ENCODE data around the gene NTM. TPM values are rescaled to one million over a fixed set of nuclear protein-coding genes. Genes with fewer than 3 reads are reported as not detected.

The NTM gene
- total and polyA plus RNA-seq, 2 donors = 3.8 to 27.8 TPM

DNA sequence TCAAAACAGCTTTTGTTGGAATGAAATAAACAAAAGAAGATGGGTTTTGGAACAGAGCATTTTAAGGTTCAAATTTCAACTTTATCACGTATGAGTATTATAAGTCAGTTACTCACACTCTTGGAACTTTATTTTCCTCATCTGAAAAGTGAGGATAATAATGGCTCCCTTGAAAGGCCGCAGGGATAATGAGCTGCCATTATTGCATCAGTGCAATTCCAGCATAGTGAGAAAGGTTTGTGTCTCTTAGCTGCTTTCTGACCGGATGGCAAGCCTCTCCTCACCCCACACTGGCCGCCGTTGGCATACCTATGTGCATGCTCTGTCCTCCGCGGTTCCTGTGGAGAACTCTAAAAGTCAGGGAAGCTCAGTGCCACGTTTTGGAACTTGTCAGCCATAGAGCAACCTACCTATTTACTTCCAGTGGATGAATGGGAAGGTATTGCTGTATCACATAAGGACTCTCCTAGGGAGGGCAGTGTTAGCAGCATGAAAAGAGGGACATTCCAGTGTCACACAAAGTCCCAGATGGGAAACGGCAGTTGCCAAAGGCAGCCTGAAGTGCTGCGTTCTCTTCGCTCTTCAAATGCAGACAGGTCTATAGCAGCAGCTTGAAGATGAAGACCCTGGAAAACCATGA lies 368.9 kb downstream of the NTM start:
- Histone ChIP-seq H3K36me3 (ENCODE audit: insufficient read depth) (no peaks in the 10 kb centered on the region), H3K4me3 (ENCODE audit: low read depth, low read length) (no peak overlapping the region), H3K27ac (ENCODE audit: low read depth) (no peak overlapping the region), H3K4me1 (ENCODE audit: insufficient read depth) (no peaks in the 10 kb centered on the region)
- no peak for DNase-seq (ENCODE audit: extremely low spot score)
- WGBS = 75% methylated on average over 11 of the region's 11 CpGs

DNA sequence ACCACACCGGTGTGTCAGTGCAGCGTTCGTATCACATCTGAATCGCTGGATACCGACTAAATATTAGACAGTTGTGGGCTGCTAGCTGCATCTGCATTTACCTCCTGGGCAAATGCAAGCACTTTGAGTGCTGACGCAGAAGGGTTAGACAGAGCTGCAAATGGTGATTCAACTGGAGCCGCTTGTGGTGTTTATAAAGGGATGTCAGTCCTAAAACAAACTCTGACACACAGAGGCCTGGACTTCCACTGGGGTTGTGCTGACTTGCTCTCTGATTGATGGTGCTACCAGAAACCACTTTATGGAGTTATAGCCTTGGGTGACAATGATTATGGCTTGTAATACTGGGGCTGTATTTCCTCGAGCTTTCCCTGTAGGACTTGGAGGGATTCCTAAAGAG lies 374.4 kb downstream of the NTM start:
- Histone ChIP-seq H3K27ac (ENCODE audit: low read depth) (no peak overlapping the region), H3K4me1 (ENCODE audit: insufficient read depth) (no peaks in the 10 kb centered on the region), H3K4me3 (ENCODE audit: low read depth, low read length) (no peak overlapping the region), H3K36me3 (ENCODE audit: insufficient read depth) (no peaks in the 10 kb centered on the region)
- 64% methylated on average over 8 of the region's 8 CpGs for WGBS
- DNase-seq (ENCODE audit: extremely low spot score) = no peak

DNA sequence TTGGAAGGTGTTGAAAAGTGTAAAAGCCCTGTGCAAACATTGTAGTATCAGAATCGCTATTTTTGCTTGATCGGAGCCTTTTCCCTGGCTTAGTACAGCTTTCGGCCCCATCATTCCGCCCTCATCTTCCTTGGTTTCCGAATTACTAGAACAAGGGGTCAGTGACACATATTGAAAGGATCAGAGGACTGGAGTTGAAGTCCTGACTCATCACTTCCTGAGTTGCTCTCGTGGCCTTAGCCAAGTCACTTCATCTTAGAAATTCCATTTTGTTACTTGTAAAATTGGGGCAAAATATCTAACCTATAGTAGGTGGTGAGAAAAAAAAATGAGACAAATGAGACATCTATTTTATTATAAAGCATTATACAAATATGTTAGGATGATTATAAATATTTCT lies 375.0 kb downstream of the NTM start:
- 73% methylated on average over 6 of the region's 6 CpGs for WGBS
- Histone ChIP-seq H3K4me1 (ENCODE audit: insufficient read depth) (no peaks in the 10 kb centered on the region), H3K27ac (ENCODE audit: low read depth) (no peak overlapping the region), H3K36me3 (ENCODE audit: insufficient read depth) (no peaks in the 10 kb centered on the region), H3K4me3 (ENCODE audit: low read depth, low read length) (no peak overlapping the region)
- DNase-seq (ENCODE audit: extremely low spot score) = no peak

DNA sequence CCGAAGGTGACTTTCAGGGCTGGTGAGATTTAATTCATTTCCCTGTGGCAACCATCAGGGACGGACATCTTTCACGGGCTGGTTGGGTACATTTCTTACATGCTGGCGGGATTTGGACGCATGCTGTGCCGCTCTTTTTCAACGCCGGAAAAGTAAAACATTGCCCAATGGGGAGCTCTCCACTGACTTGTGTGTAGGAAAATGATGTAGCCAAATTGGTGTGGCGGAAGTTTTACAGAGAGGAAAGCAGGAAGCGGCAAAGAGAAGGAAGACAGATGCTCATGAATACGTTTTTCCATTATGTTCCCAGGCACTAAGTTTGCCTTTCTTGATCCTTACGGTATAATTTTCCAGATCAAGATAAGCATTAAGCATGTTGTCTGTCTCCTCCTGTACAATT lies 375.8 kb downstream of the NTM start:
- DNase-seq (ENCODE audit: extremely low spot score) = no peak
- WGBS = 81% methylated on average over 12 of the region's 12 CpGs
- no peak overlapping the region for H3K4me3 ChIP-seq (ENCODE audit: low read depth, low read length)
- H3K27ac ChIP-seq (ENCODE audit: low read depth) = no peak overlapping the region
- H3K4me1 ChIP-seq (ENCODE audit: insufficient read depth) = no peaks in the 10 kb centered on the region
- no peaks in the 10 kb centered on the region for H3K36me3 ChIP-seq (ENCODE audit: insufficient read depth)

DNA sequence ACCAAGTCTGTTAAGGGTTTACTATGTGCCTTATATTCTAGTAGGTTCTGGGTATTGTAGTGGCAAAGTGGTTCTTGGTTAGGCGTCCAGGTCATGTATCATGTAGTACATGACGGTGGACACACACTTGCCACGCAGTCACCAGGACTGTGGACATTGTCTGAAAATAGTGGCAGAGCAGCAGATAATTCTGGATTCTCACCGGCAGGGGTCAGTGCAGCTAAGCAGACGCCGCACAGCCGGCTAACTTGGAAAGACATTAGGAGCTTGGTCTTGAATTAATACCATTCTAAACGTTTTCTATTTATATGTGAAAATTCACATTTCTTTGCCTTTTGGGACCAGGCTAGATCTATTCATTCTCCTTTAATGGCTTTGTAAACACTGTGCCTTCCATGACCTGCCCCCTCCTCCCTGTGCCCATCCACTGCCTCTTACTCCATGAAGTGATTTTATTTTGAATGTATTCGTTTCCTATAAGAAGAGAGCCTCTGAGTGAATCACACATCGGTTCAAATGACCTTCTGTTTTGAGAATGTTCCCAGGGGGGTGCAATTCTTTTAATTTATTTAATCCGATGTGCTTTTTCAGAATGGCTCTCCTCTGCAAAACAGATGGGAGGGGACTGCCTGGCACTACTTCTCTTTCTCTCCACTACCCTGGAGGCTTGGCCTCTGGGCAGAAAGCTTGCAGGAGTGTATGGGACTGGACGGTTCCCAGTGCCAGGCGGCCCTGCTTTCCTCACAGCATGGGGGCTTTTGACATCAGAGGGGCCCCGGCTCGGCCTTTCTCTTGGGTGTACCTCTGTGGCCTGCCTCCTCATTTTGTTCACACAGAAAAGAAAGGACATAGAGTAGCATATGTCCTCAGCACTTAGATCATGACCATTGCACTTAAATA lies 378.0 kb downstream of the NTM start:
- H3K36me3 ChIP-seq (ENCODE audit: insufficient read depth) = no peaks in the 10 kb centered on the region

DNA sequence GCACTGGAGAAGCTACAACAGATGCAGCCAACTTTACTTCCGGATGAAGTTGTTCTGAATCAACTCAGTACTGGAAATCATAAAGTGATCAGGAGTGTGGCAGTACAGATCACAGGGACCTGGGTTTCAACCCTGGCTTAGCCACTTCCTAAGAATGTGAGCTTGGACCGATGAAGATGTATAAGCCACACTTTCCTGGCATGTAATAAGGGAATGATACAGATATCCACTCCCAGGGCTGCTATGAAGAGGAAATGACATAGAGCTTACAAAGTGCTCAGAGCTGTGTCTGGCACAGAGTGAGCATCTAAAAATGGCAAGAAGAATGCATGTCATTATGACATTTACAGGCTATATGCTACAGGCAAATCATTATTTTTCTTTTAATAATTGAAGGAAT lies 378.7 kb downstream of the NTM start:
- DNase-seq (ENCODE audit: extremely low spot score) = no peak
- no peak overlapping the region for H3K4me3 ChIP-seq (ENCODE audit: low read depth, low read length)
- no peaks in the 10 kb centered on the region for H3K4me1 ChIP-seq (ENCODE audit: insufficient read depth)
- H3K36me3 ChIP-seq (ENCODE audit: insufficient read depth) = no peaks in the 10 kb centered on the region
- H3K27ac ChIP-seq (ENCODE audit: low read depth) = no peak overlapping the region
- 63% methylated on average over 2 of the region's 2 CpGs for WGBS

More for the DNA sequence above, 378.0 kb downstream of the NTM start:
- no peak overlapping the region for H3K27ac ChIP-seq (ENCODE audit: low read depth)
- no peak overlapping the region for H3K4me3 ChIP-seq (ENCODE audit: low read depth, low read length)
- H3K4me1 ChIP-seq (ENCODE audit: insufficient read depth) = no peaks in the 10 kb centered on the region
- 29% methylated on average over 15 of the region's 15 CpGs for WGBS
- peak; percentile 25 for DNase-seq (ENCODE audit: extremely low spot score)

DNA sequence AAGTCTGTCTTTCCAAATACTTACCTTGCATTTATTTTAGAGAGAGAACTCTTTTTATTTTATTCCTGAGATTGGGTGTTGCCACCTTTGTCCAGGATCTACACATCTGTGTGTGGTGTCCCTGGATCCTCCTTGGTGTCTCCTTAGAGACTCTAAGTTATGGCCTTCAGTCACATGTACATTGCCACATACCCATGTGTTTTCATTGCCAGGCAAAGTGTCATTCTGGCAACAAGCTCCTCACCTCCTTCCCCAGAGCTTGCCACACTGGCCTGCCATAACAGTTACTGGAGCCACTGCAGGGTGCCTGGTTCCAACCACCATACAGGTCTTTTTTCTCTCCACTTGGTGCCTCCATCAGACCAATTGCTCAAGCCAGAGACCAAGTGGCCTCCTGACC lies 379.7 kb downstream of the NTM start:
- no peaks in the 10 kb centered on the region for H3K4me1 ChIP-seq (ENCODE audit: insufficient read depth)
- H3K36me3 ChIP-seq (ENCODE audit: insufficient read depth) = no peaks in the 10 kb centered on the region
- DNase-seq (ENCODE audit: extremely low spot score) = no peak
- H3K27ac ChIP-seq (ENCODE audit: low read depth) = no peak overlapping the region
- no peak overlapping the region for H3K4me3 ChIP-seq (ENCODE audit: low read depth, low read length)

DNA sequence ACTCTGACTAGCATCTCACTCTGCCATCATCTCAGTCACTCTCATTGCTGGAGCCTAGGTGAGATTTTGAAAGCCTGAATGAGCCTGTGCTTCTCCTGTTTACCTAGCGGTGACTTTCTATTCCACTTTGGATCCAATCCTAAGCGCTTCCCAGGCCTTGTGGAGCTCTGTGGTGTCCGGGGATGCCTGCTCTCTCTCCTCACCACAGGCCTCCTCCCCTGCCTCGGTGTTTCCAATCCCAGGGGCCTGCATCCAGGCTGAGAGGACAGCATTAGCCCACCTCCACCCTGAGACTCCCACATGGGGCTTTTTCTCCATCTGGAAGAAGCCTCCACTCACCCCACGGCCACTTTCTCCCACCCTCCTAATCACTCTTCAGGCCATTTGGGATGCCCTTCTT lies 380.3 kb downstream of the NTM start:
- no peaks in the 10 kb centered on the region for H3K36me3 ChIP-seq (ENCODE audit: insufficient read depth)
- DNase-seq (ENCODE audit: extremely low spot score) = no peak
- WGBS = 95% methylated on average over 5 of the region's 5 CpGs
- H3K4me1 ChIP-seq (ENCODE audit: insufficient read depth) = no peaks in the 10 kb centered on the region
- H3K27ac ChIP-seq (ENCODE audit: low read depth) = no peak overlapping the region
- H3K4me3 ChIP-seq (ENCODE audit: low read depth, low read length) = no peak overlapping the region

DNA sequence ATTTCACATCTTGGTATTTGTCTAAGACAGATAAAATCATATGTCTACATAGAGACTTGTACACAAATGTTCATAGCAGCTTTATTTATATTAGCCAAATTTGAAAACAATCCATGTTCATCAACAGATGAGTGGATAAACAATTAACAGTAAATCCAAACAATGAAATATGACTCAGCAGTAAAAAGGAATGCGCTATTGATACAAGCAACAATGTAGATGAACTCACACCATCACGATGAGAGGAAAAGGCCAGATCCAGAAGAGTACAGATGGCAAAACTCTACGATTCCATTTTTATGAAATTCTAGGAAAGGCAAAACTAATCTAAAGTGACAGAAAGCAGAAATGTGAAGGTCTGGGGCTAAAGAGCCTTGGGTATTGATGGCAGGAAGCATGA lies 384.3 kb downstream of the NTM start:
- DNase-seq (ENCODE audit: extremely low spot score) = no peak
- Histone ChIP-seq H3K4me1 (ENCODE audit: insufficient read depth) (no peaks in the 10 kb centered on the region), H3K4me3 (ENCODE audit: low read depth, low read length) (no peak overlapping the region), H3K36me3 (ENCODE audit: insufficient read depth) (no peaks in the 10 kb centered on the region), H3K27ac (ENCODE audit: low read depth) (no peak overlapping the region)
- 79% methylated on average over 3 of the region's 3 CpGs for WGBS

DNA sequence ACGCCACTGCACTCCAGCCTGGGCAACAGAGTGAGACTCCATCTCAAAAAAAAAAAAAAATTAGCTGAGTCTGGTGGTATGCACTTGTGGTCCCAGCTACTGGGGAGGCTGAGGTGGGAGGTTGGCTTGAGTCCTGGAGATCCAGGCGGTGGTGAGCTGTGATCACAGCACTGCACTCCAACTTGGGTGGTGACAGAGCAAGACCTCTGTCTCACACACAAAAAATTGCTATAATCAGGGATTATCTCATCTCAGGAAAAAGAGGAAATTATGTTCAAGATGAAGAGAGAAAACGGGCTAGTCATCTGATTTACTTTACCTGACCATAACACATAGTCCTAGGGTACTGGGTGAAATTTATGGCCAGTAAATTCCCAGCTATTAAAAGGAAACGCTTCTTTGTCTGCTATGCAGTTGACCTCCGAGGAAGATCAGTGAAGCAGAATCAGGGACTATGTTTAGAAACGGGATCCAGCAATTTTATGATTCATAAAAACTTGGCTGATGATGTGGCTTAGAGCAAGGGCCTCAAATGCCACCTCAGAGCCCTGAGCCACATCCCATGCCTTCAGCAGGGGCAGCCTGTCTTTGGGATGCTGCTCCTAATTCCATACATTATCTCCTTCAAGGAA lies 386.2 kb downstream of the NTM start:
- H3K4me1 ChIP-seq (ENCODE audit: insufficient read depth) = no peaks in the 10 kb centered on the region
- H3K4me3 ChIP-seq (ENCODE audit: low read depth, low read length) = no peak overlapping the region
- no peak for DNase-seq (ENCODE audit: extremely low spot score)
- WGBS = 53% methylated on average over 6 of the region's 6 CpGs
- H3K27ac ChIP-seq (ENCODE audit: low read depth) = no peak overlapping the region
- H3K36me3 ChIP-seq (ENCODE audit: insufficient read depth) = no peaks in the 10 kb centered on the region

DNA sequence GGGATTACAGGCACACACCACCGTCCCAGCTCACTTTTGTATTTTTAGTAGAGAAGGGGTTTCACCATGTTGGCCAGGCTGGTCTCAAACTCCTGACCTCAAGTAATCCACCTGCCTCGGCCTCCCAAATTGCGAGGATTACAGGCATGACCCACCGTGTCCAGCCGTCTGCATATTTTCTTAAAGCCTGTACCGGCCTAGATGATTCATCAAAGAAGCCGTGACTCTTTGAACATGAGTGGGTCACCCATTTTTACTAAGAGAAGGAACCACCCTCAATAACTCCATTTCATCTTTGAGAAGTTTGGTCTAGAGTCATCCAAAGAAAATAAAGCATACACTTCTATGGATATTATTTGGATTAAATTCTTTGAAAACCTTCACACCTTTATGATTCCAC lies 388.3 kb downstream of the NTM start:
- no peak for DNase-seq (ENCODE audit: extremely low spot score)
- Histone ChIP-seq H3K27ac (ENCODE audit: low read depth) (no peak overlapping the region), H3K4me3 (ENCODE audit: low read depth, low read length) (no peak overlapping the region), H3K4me1 (ENCODE audit: insufficient read depth) (no peaks in the 10 kb centered on the region), H3K36me3 (ENCODE audit: insufficient read depth) (no peaks in the 10 kb centered on the region)
- 91% methylated on average over 7 of the region's 7 CpGs for WGBS

DNA sequence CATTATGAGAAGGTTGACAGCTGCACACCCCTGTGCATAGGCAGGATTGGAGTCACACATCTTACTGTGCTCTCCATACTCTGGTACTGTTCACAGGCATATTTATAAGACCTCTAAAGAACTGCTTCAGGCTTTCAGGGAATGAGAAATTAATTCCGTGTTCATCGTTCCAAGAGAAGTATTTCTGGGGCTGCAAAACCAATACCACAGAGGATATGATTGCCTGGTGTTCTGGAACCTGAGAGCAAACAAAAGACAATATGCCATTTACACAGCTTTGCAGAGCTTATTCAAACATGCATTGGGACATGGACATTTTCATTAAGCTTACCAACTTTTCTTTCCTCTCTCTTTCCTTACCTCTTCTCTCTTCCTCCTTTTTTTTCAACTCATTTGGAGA lies 388.7 kb downstream of the NTM start:
- H3K4me1 ChIP-seq (ENCODE audit: insufficient read depth) = no peaks in the 10 kb centered on the region
- H3K36me3 ChIP-seq (ENCODE audit: insufficient read depth) = no peaks in the 10 kb centered on the region
- H3K27ac ChIP-seq (ENCODE audit: low read depth) = no peak overlapping the region
- no peak for DNase-seq (ENCODE audit: extremely low spot score)
- H3K4me3 ChIP-seq (ENCODE audit: low read depth, low read length) = no peak overlapping the region
- WGBS = 69% methylated on average over 2 of the region's 2 CpGs

DNA sequence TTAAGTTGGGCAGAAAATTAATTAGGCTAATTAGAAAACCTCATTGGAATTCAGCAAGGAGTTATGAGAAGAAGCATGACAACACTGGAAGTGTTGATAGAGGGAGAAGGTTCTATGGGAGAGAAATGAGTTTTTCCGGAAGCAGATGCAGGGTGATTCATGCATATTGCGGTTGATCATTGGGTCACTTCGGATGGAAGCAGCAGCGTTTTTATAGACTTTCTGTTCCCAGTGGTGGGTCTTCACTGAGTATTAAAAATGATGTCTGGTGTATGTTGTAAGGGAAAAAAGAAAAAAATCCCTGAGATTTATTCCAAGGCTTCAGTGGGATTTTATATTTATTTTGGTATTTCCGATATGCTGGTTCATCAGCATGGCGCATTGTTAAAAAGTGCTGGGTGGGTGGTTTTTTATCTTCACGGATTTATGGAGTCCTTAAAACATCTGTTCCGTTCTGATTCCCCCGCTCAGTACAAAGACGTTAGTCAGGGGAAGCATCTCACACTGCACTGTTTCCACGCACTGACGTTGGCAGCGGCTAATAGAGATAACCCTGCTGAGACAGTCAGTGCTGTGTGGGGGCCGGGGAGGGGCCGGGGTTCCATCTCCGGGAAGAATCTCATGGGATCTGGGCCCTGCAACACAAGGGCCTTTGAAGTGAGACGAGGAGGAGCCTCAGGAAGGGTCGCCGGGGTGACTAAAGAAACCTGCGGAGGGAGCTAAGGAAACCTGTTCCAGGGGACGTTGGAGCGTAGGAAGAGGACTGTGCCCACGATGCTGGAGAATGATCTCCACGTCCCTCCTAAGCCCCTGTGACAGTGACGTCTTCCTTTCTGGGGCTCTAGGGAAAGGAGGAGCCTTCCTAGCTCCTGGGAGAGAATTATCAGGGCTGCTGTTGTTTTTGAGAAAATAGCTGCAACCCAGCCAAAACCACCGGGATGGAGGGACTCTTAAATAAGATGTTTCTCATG lies 390.0 kb downstream of the NTM start:
- Histone ChIP-seq H3K36me3 (ENCODE audit: insufficient read depth) (no peaks in the 10 kb centered on the region), H3K4me3 (ENCODE audit: low read depth, low read length) (no peak overlapping the region), H3K4me1 (ENCODE audit: insufficient read depth) (no peaks in the 10 kb centered on the region), H3K27ac (ENCODE audit: low read depth) (no peak overlapping the region)
- DNase-seq (ENCODE audit: extremely low spot score) = peak; percentile 43
- WGBS = 18% methylated on average over 26 of the region's 26 CpGs
